ENCODE data around the gene NKAIN2. TPM values are rescaled to one million over a fixed set of nuclear protein-coding genes. Genes with fewer than 3 reads are reported as not detected.

NKAIN2 gene
- total RNA-seq, 2 donors from 2014 or later, result 0.31 to 2.3 TPM

GRCh38 chr6:124857746-124858145 is 1054.1 kb downstream of the NKAIN2 start:
- TF ChIP-seq CTCF (IDR thresholded peaks at IDR 0.05), result no peak
- Histone ChIP-seq H3K4me1 (no peaks in the 10 kb centered on the region), H3K27ac (no peak overlapping the region), H3K36me3 (no peaks in the 10 kb centered on the region), H3K4me3 (no peak overlapping the region), H3K27me3 (no peaks in the 10 kb centered on the region), H3K9me3 (no peaks in the 10 kb centered on the region)
- no peak for DNase-seq (ENCODE audit: low spot score)

GRCh38 chr6:124858564-124858963 is 1054.9 kb downstream of the NKAIN2 start:
- no peak for DNase-seq (ENCODE audit: low spot score)
- Histone ChIP-seq H3K36me3 (no peaks in the 10 kb centered on the region), H3K4me1 (no peaks in the 10 kb centered on the region), H3K4me3 (no peak overlapping the region), H3K27ac (no peak overlapping the region), H3K27me3 (no peaks in the 10 kb centered on the region), H3K9me3 (no peaks in the 10 kb centered on the region)
- TF ChIP-seq CTCF (IDR thresholded peaks at IDR 0.05), result no peak

- H3K4me3 ChIP-seq, result no peak overlapping the region
- TF ChIP-seq CTCF (IDR thresholded peaks at IDR 0.05), result no peak
- DNase-seq (ENCODE audit: low spot score), result no peak
These were observed 1055.7 kb downstream of the NKAIN2 start for GRCh38 chr6:124859366-124859765.

GRCh38 chr6:124866040-124866439 is 1062.4 kb downstream of the NKAIN2 start:
- no peak overlapping the region for H3K27ac ChIP-seq
- H3K4me1 ChIP-seq, result no peaks in the 10 kb centered on the region
- no peaks in the 10 kb centered on the region for H3K9me3 ChIP-seq
- H3K27me3 ChIP-seq, result no peaks in the 10 kb centered on the region
- H3K4me3 ChIP-seq, result no peak overlapping the region
- no peak for DNase-seq (ENCODE audit: low spot score)
- no peak for TF ChIP-seq CTCF (IDR thresholded peaks at IDR 0.05)
- no peaks in the 10 kb centered on the region for H3K36me3 ChIP-seq

More at GRCh38 chr6:124859366-124859765, 1055.7 kb downstream of the NKAIN2 start:
- Histone ChIP-seq H3K9me3 (no peaks in the 10 kb centered on the region), H3K36me3 (no peaks in the 10 kb centered on the region), H3K27me3 (no peaks in the 10 kb centered on the region), H3K4me1 (no peaks in the 10 kb centered on the region), H3K27ac (no peak overlapping the region)

GRCh38 chr6:124867121-124867520 is 1063.5 kb downstream of the NKAIN2 start:
- no peak for TF ChIP-seq CTCF (IDR thresholded peaks at IDR 0.05)
- Histone ChIP-seq H3K27ac (no peak overlapping the region), H3K4me1 (no peaks in the 10 kb centered on the region), H3K27me3 (no peaks in the 10 kb centered on the region), H3K4me3 (no peak overlapping the region), H3K9me3 (no peaks in the 10 kb centered on the region), H3K36me3 (no peaks in the 10 kb centered on the region)
- no peak for DNase-seq (ENCODE audit: low spot score)

GRCh38 chr6:124868481-124868880 is 1064.8 kb downstream of the NKAIN2 start:
- Histone ChIP-seq H3K36me3 (no peaks in the 10 kb centered on the region), H3K4me1 (no peaks in the 10 kb centered on the region), H3K27ac (no peak overlapping the region), H3K9me3 (no peaks in the 10 kb centered on the region), H3K4me3 (no peak overlapping the region), H3K27me3 (no peaks in the 10 kb centered on the region)
- no peak for DNase-seq (ENCODE audit: low spot score)
- TF ChIP-seq CTCF (IDR thresholded peaks at IDR 0.05), result no peak
